PC-9 (cell line): ENCODE measurements around the gene GLCCI1.

ENCODE experiments used
- EZH2 ChIP-seq: fragments of 200-600 bp; sonication (generic); IDR thresholded peaks from 2 replicates; pipeline ENCODE4 v1.8.0; 2017; ENCODE audit warnings: antibody characterized with exemption, low read depth
- TF ChIP-seq, protein P1 (sequence below): fragments of 200-600 bp; sonication (generic); conservative IDR thresholded peaks from 2 replicates; pipeline ENCODE4 v1.6.1; 2017; ENCODE audit warnings: mixed run types, antibody characterized with exemption, mild to moderate bottlenecking, moderate library complexity

DNA sequence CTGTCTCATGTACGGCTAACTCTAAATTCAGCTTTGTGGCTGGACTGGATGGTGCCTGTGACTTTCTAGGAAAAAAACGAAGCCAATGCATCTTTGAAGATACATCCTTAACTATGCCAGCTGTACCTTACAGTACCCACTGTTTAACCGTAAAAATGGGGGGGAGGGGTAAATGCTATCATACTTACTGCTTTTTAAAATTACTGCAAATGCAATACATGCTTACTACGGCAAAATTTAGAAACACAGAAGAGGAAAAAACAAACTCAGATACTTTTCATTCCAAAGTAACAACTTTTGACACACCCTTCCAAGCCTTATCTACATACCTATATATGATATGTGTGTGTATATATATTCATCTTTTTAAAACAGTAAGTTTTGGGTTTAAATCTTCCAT, 20.4 kb upstream of the GLCCI1 start:
- TF ChIP-seq, protein P1, sequence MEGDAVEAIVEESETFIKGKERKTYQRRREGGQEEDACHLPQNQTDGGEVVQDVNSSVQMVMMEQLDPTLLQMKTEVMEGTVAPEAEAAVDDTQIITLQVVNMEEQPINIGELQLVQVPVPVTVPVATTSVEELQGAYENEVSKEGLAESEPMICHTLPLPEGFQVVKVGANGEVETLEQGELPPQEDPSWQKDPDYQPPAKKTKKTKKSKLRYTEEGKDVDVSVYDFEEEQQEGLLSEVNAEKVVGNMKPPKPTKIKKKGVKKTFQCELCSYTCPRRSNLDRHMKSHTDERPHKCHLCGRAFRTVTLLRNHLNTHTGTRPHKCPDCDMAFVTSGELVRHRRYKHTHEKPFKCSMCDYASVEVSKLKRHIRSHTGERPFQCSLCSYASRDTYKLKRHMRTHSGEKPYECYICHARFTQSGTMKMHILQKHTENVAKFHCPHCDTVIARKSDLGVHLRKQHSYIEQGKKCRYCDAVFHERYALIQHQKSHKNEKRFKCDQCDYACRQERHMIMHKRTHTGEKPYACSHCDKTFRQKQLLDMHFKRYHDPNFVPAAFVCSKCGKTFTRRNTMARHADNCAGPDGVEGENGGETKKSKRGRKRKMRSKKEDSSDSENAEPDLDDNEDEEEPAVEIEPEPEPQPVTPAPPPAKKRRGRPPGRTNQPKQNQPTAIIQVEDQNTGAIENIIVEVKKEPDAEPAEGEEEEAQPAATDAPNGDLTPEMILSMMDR: no peak
- no peak for TF ChIP-seq EZH2
